PC-3 (cell line): ENCODE measurements around the gene CTSD.

ENCODE experiments used
- EZH2phosphoT487 ChIP-seq: fragments of 300-600 bp; sonication (generic); IDR thresholded peaks from 2 replicates; pipeline ENCODE4 v1.6.1; 2018; ENCODE audit warnings: mild to moderate bottlenecking, antibody characterized with exemption, low read length, borderline replicate concordance
- TF ChIP-seq, protein P1 (sequence below): fragments of 300-600 bp; sonication (generic); conservative IDR thresholded peaks from 2 replicates; pipeline ENCODE4 v1.5.1; 2017; ENCODE audit warnings: antibody characterized with exemption, low read depth, mild to moderate bottlenecking, low read length

DNA sequence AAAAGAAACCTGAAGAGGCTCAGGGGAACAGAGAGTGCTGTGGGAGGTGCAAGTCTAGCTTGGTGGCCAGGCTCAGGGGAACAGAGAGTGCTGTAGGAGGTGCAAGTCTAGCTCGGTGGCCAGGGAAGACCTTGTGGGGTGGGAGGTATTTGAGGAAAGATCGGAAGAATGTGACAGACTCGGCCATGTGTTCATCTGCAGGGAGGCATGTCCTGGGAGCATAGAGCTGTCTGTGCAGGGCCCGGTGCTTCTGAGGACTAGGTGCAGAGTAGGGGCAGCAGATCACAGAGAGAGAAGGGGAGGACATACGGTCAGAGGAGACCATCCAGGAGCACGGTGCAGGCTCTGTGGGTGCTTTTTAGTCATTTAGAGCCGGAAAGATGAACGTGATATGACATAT is 24.2 kb downstream of the CTSD start:
- TF ChIP-seq, protein P1, sequence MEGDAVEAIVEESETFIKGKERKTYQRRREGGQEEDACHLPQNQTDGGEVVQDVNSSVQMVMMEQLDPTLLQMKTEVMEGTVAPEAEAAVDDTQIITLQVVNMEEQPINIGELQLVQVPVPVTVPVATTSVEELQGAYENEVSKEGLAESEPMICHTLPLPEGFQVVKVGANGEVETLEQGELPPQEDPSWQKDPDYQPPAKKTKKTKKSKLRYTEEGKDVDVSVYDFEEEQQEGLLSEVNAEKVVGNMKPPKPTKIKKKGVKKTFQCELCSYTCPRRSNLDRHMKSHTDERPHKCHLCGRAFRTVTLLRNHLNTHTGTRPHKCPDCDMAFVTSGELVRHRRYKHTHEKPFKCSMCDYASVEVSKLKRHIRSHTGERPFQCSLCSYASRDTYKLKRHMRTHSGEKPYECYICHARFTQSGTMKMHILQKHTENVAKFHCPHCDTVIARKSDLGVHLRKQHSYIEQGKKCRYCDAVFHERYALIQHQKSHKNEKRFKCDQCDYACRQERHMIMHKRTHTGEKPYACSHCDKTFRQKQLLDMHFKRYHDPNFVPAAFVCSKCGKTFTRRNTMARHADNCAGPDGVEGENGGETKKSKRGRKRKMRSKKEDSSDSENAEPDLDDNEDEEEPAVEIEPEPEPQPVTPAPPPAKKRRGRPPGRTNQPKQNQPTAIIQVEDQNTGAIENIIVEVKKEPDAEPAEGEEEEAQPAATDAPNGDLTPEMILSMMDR, result no peak
- TF ChIP-seq EZH2phosphoT487, result no peak
